GM18520 (cell line): ENCODE measurements around the gene ABR.
"Not testable (repeated sequence)": the region's sequence is repeated elsewhere in the genome, so short reads cannot be mapped to it uniquely, and the experiment has no call there.

Experiments used
- ATAC-seq: cut with Tn5 transposase; IDR thresholded peaks from one replicate; pipeline ENCODE4 v1.9.1; 2021; ENCODE audit not compliant: unreplicated experiment

The ABR gene

DNA sequence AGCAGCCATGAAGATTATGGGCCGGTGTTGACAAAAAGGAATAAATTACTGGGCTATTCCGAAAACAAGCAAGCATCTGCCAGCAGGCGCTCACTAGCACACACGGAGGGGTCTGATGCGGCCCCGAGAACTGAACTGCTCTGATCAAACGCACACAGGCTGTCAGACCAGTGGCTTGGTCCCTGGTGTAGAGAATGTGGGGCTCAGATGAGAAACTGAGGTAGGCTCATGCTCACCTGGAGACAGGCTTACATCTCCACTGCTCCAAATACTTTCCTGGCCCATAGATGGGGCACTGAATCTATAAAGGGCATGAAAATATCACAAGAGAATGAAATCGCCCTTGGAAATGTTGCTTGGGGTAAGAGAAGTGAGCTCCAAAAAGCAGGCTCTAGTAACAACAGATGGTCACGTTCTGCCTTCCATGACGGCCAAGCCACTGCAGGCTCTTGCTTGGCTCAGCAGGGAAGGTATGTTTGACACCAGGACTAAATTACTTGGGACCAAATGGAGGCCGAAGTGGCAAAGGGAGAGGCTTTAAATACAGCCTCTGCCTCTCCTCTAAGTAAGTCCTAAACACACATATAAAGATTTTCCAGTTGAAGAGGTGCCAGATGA, 5.4 kb downstream of the ABR start:
- ATAC-seq: no peak

GRCh38 chr17:1173432-1174262, 6.1 kb downstream of the ABR start:
- ATAC-seq: no peak

DNA sequence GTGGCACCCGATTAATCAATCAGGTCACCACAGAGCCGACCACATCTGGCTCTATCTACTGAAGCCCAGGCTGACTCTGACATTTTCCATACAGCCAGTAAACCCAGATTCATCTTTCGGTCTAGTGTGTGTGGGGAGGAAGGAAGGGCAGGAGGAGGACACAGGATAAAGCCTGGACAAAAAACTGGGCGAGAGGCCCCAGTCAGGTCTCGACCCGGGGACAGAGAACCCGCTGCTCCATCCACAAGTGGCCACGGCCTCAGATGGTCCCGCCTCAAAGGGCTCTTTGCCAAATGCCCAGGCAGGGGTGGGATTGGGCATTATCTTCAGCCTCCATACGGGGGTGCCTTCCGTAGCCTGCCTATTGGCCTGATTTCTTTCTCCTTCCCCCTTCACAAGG, 7.8 kb downstream of the ABR start:
- ATAC-seq: no peak

DNA sequence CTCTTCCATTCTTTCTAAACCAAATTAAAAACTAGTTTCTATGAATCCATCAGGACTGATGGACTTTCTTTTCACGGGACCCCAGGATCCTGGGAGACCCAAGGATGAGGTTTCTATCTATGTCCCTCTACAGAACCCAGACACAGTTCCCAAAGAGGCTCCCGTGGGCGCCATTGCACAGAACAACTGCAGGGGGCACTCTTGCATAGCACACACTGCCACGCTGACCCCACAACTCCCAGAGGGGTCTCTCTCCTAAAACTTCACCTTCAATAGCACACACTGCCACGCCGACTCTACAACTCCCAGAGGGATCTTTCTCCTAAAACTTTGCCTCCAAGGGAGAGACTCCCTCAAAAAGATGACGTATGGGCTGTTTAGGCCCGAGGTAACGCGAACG, 9.0 kb downstream of the ABR start:
- ATAC-seq: no peak

- no peak for ATAC-seq
Measured at GRCh38 chr17:1169929-1170312, 9.9 kb downstream of the ABR start.

- no peak for ATAC-seq
Measured at GRCh38 chr17:1169221-1169928, 10.4 kb downstream of the ABR start.

- ATAC-seq: no peak
Measured at GRCh38 chr17:1168533-1169220, 11.1 kb downstream of the ABR start.

- no peak for ATAC-seq
Measured at GRCh38 chr17:1166276-1166675, 13.5 kb downstream of the ABR start.

GRCh38 chr17:1165836-1166235, 13.9 kb downstream of the ABR start:
- no peak for ATAC-seq

DNA sequence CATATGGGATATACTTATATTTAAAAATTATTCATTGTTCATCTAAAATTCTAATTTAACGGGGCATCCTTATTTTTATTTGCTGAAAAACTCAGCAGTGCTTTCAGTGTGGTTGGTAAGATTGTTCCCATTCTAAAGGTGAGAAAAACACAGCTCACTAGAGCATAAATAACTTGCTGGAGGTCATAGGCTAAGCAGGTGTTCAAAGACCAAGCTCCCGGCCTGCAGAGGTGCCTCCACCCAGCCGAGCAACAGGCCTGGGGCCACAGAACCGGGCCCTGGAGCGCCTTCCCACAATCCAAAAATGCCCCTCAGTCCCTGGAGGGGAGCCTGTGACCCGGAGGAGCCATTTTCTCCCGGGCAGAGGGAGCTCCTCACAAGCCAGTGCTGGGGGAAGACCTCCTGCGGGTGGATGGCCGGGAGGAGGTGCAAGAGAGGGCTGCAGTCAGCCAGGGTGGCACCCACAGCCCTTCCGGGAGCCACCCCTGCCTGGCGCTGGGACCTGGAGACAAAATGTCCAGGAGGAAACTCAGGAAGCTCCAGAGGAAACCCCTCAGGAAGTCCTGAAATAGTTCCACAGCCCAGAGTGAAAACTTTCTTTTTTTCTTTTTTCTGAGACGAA, 14.7 kb downstream of the ABR start:
- no peak for ATAC-seq

- no peak for ATAC-seq
Measured at GRCh38 chr17:1162116-1162855, 17.5 kb downstream of the ABR start.

DNA sequence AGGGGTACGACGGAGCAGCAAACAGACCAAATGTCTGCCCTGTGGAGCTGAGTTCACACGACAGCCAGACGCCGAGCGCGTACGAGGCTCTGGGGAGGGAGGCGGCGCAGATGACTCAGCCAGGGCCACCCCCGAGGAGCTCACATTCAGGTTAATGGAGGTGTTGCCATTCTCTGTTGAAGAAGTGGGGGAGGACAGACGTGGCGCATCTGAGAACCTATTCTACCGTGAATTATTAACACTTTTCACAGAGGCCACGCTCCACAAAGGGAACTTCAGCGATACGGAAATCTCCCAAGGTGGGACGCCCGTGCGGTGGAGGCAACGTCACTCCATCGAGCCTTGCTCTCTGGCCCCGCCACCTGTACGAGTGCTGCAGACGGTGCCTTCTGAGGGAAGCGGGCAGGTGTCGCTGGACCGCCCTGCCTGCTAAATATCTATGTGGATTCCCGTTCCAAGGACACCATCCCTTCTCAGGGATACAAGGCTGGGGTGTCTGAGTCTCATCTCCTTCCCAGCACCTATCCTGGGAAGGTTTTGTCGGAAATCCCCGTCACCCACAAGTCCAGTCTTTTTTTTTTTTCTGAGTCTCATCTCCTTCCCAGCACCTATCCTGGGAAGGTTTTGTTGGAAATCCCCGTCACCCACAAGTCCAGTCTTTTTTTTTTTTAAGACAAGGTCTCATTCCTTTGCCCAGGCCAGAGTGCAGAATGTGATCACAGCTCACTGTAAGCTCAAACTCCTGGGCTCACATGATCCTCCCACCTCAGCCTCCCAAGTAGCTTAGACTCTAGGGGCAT, 19.0 kb downstream of the ABR start:
- ATAC-seq: no peak

- no peak for ATAC-seq
Measured at GRCh38 chr17:1159431-1160180, 20.2 kb downstream of the ABR start.

- ATAC-seq: no peak
Measured at GRCh38 chr17:1158879-1159278, 20.9 kb downstream of the ABR start.

DNA sequence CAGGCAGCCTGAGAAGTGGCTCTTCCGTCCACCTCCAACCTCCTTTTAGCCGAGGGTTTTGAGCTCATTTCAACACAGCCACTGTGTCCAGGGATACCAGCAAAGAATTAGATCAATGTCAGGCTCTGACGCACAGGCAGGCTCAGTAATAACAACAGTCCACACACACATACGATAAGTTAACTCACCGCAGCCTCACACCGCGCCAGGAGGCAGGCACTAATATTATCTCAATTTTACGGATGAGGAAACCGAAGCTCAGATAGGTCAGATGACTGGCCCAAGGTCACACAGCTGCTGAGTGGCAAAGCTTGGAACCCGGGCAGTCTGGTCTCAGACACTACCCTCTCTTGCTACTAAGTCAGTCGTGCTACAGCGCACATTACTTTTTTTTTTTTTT, 22.9 kb downstream of the ABR start:
- no peak for ATAC-seq

DNA sequence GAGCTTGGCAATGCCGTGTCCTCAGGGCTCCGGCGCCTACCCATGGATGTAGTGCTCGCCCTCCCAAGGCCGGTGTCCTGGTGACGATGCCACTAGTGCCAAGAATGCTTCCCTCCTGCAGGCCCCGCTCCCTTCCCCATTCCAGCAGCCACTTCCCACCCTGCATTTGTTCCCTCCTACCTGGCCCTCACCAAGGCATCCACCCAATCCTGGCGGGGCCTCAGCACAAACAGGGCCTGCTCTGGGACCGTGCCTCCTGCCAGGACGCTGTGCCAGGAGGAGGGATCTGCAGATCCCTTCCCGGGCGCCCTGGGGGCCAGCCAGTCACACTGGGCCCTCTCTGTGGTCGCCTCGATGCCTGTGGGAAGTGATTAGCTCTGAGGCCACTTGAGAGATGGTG, 25.1 kb downstream of the ABR start:
- ATAC-seq: no peak

GRCh38 chr17:1153795-1154546, 25.8 kb downstream of the ABR start:
- no peak for ATAC-seq

- not testable (repeated sequence) for ATAC-seq
Measured at GRCh38 chr17:1152582-1152981, 27.2 kb downstream of the ABR start.
